Measurements from ENCODE around the gene KSR1. TPM values are rescaled to one million over a fixed set of nuclear protein-coding genes. Genes with fewer than 3 reads are reported as not detected.

KSR1 gene
- total and polyA plus RNA-seq, 2 experiments from 2014 or later, result 7.8 to 53.2 TPM

- TF ChIP-seq ZNF331 (CRISPR knock-in tag; IDR thresholded peaks at IDR 0.05; ENCODE audit: low read depth) (no peak), JUNB (IDR thresholded peaks at IDR 0.05; ENCODE audit: unreplicated experiment) (no peak)
- TF ChIP-seq, protein P1, sequence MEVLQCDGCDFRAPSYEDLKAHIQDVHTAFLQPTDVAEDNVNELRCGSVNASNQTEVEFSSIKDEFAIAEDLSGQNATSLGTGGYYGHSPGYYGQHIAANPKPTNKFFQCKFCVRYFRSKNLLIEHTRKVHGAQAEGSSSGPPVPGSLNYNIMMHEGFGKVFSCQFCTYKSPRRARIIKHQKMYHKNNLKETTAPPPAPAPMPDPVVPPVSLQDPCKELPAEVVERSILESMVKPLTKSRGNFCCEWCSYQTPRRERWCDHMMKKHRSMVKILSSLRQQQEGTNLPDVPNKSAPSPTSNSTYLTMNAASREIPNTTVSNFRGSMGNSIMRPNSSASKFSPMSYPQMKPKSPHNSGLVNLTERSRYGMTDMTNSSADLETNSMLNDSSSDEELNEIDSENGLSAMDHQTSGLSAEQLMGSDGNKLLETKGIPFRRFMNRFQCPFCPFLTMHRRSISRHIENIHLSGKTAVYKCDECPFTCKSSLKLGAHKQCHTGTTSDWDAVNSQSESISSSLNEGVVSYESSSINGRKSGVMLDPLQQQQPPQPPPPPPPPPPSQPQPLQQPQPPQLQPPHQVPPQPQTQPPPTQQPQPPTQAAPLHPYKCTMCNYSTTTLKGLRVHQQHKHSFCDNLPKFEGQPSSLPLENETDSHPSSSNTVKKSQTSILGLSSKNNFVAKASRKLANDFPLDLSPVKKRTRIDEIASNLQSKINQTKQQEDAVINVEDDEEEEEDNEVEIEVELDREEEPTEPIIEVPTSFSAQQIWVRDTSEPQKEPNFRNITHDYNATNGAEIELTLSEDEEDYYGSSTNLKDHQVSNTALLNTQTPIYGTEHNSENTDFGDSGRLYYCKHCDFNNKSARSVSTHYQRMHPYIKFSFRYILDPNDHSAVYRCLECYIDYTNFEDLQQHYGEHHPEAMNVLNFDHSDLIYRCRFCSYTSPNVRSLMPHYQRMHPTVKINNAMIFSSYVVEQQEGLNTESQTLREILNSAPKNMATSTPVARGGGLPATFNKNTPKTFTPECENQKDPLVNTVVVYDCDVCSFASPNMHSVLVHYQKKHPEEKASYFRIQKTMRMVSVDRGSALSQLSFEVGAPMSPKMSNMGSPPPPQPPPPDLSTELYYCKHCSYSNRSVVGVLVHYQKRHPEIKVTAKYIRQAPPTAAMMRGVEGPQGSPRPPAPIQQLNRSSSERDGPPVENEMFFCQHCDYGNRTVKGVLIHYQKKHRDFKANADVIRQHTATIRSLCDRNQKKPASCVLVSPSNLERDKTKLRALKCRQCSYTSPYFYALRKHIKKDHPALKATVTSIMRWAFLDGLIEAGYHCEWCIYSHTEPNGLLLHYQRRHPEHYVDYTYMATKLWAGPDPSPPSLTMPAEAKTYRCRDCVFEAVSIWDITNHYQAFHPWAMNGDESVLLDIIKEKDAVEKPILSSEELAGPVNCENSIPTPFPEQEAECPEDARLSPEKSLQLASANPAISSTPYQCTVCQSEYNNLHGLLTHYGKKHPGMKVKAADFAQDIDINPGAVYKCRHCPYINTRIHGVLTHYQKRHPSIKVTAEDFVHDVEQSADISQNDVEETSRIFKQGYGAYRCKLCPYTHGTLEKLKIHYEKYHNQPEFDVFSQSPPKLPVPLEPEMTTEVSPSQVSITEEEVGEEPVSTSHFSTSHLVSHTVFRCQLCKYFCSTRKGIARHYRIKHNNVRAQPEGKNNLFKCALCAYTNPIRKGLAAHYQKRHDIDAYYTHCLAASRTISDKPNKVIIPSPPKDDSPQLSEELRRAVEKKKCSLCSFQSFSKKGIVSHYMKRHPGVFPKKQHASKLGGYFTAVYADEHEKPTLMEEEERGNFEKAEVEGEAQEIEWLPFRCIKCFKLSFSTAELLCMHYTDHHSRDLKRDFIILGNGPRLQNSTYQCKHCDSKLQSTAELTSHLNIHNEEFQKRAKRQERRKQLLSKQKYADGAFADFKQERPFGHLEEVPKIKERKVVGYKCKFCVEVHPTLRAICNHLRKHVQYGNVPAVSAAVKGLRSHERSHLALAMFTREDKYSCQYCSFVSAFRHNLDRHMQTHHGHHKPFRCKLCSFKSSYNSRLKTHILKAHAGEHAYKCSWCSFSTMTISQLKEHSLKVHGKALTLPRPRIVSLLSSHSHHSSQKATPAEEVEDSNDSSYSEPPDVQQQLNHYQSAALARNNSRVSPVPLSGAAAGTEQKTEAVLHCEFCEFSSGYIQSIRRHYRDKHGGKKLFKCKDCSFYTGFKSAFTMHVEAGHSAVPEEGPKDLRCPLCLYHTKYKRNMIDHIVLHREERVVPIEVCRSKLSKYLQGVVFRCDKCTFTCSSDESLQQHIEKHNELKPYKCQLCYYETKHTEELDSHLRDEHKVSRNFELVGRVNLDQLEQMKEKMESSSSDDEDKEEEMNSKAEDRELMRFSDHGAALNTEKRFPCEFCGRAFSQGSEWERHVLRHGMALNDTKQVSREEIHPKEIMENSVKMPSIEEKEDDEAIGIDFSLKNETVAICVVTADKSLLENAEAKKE (CRISPR knock-in tag; IDR thresholded peaks at IDR 0.05), result no peak
Measured at GRCh38 chr17:27616414-27616813, 160.2 kb downstream of the KSR1 start (continued).

- no peak for ATAC-seq
- H3K27me3 Mint-ChIP-seq (ENCODE audit: insufficient read depth, low read depth, poor library complexity), result peaks cover 3% of the 10 kb centered on the region
- peaks cover 39% of the 10 kb centered on the region for H3K36me3 Mint-ChIP-seq (ENCODE audit: low read depth)
Measured at GRCh38 chr17:27618417-27618816, 162.2 kb downstream of the KSR1 start.

More at GRCh38 chr17:27618417-27618816, 162.2 kb downstream of the KSR1 start:
- TF ChIP-seq ZNF331 (CRISPR knock-in tag; IDR thresholded peaks at IDR 0.05; ENCODE audit: low read depth), result no peak
- no peak for TF ChIP-seq ZNF114 (CRISPR knock-in tag; IDR thresholded peaks at IDR 0.05)
- TF ChIP-seq, protein P2, sequence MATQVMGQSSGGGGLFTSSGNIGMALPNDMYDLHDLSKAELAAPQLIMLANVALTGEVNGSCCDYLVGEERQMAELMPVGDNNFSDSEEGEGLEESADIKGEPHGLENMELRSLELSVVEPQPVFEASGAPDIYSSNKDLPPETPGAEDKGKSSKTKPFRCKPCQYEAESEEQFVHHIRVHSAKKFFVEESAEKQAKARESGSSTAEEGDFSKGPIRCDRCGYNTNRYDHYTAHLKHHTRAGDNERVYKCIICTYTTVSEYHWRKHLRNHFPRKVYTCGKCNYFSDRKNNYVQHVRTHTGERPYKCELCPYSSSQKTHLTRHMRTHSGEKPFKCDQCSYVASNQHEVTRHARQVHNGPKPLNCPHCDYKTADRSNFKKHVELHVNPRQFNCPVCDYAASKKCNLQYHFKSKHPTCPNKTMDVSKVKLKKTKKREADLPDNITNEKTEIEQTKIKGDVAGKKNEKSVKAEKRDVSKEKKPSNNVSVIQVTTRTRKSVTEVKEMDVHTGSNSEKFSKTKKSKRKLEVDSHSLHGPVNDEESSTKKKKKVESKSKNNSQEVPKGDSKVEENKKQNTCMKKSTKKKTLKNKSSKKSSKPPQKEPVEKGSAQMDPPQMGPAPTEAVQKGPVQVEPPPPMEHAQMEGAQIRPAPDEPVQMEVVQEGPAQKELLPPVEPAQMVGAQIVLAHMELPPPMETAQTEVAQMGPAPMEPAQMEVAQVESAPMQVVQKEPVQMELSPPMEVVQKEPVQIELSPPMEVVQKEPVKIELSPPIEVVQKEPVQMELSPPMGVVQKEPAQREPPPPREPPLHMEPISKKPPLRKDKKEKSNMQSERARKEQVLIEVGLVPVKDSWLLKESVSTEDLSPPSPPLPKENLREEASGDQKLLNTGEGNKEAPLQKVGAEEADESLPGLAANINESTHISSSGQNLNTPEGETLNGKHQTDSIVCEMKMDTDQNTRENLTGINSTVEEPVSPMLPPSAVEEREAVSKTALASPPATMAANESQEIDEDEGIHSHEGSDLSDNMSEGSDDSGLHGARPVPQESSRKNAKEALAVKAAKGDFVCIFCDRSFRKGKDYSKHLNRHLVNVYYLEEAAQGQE (IDR thresholded peaks at IDR 0.05; ENCODE audit: unreplicated experiment), result no peak
- no peak for TF ChIP-seq EZH2 (IDR thresholded peaks at IDR 0.05; ENCODE audit: low read depth, unreplicated experiment)
- TF ChIP-seq POLR2AphosphoS5 (IDR thresholded peaks at IDR 0.05; ENCODE audit: low read depth), result no peak
- Histone ChIP-seq H3K9me2 (ENCODE audit: insufficient read depth) (no peaks in the 10 kb centered on the region), H3K27me3 (ENCODE audit: insufficient read depth) (no peaks in the 10 kb centered on the region), H3K27ac (ENCODE audit: low read depth) (no peak overlapping the region), H3K36me3 (ENCODE audit: insufficient read depth) (peaks cover 5% of the 10 kb centered on the region; the same call in 1 of the 2 replicates), H3K4me2 (no peak overlapping the region), H4K20me1 (replicated peaks; ENCODE audit: insufficient read depth) (no peaks in the 10 kb centered on the region; the same call in 1 of the 2 replicates), H3K4me3 (no peak overlapping the region), H3F3A (replicated peaks; ENCODE audit: low read depth) (no peaks in the 10 kb centered on the region), H3K79me2 (replicated peaks; ENCODE audit: insufficient read depth) (no peaks in the 10 kb centered on the region), H3K4me1 (ENCODE audit: insufficient read depth) (no peaks in the 10 kb centered on the region), H2AFZ (no peak overlapping the region)
- H3K9me3 Mint-ChIP-seq, result no peaks in the 10 kb centered on the region
- no peak for DNase-seq (ENCODE audit: low spot score)
- H3K27ac Mint-ChIP-seq, result no peak overlapping the region
- H3K4me3 Mint-ChIP-seq, result no peak overlapping the region
- no peaks in the 10 kb centered on the region for H3K4me1 Mint-ChIP-seq
